Esophagus squamous epithelium (tissue), 5 donors: Measurements from ENCODE around the gene DPEP1. TPM values are rescaled to one million over a fixed set of nuclear protein-coding genes. Genes with fewer than 3 reads are reported as not detected.
A peak's percentile ranks its signal among the peaks of the same experiment; 100 is the strongest.

Experiments
- DNase-seq: peaks from one replicate; lab custom pipeline; 2025; lab: John Stamatoyannopoulos, UW
- H3K27ac ChIP-seq, 4 donors: fragments of 200-600 bp; sonication (generic); one replicate each; pipeline ENCODE4 v1.5.1; 2016 to 2019; ENCODE audit warnings: mild to moderate bottlenecking in 1 of 4
- H3K27me3 ChIP-seq, 4 donors: fragments of 200-600 bp; sonication (generic); 1 replicate in 3 of 4; 2 replicates in 1 of 4; pipeline versions ENCODE4 v1.5.1 to v1.6.0; 2017 to 2021; ENCODE audit warnings: antibody characterized with exemption in 1 of 4
- H3K36me3 ChIP-seq, 3 donors: fragments of 200-600 bp; sonication (generic); one replicate each; pipeline ENCODE4 v1.5.1; 2016 to 2019
- H3K4me1 ChIP-seq, 3 donors: fragments of 200-600 bp; sonication (generic); one replicate each; pipeline ENCODE4 v1.5.1; 2017 to 2019
- H3K4me3 ChIP-seq, 4 donors: fragments of 200-600 bp; sonication (generic); 1 replicate in 3 of 4; 2 replicates in 1 of 4; pipeline ENCODE4 v1.5.1; 2016 to 2019; ENCODE audit warnings: mild to moderate bottlenecking in 2 of 4, moderate library complexity in 1 of 4
- H3K9me3 ChIP-seq, 3 donors: fragments of 200-600 bp; sonication (generic); one replicate each; pipeline ENCODE4 v1.5.1; 2016 to 2019
- CTCF ChIP-seq, 6 experiments: fragments of 450-650 bp in 4 of 6; fragments of 200-600 bp in 2 of 6; sonication (generic) in 2 of 6; IDR thresholded peaks; one replicate each; pipeline ENCODE4 v1.5.1; 2016 to 2019; ENCODE audit warnings: antibody characterized with exemption in 6 of 6, mild to moderate bottlenecking in 4 of 6, moderate library complexity in 4 of 6
- POLR2A ChIP-seq, 4 donors: fragments of 450-650 bp; IDR thresholded peaks; one replicate each; pipeline ENCODE4 v1.6.1; 2017; ENCODE audit warnings: antibody characterized with exemption in 4 of 4, mild to moderate bottlenecking in 4 of 4, moderate library complexity in 3 of 4
- WGBS, 2 donors: methylation state at CpG; one replicate each; pipeline ENCODE4 v1.1.5; 2018; 5-methylcytosine and 5-hydroxymethylcytosine counted together
- intact Hi-C: fragments of 100-400 bp; cut with DNase I; formaldehyde crosslinking; loops from one replicate; pipeline ENCODE4 v1.15.0; 2022
- total RNA-seq, 4 donors: library from RNA; depleted of rRNA; stranded (reverse); fragments of >200 nt; gene quantifications; one replicate each; pipeline ENCODE4 v1.1.0, GENCODE V29; 2016
- donor health status: DM: yes; HTN: yes; CAD: no.

DPEP1 gene
- total RNA-seq, 4 donors from 2014 or later, result 0.76 to 4.1 TPM; not detected in 2

GRCh38 chr16:89610108-89610453, 3.4 kb upstream of the DPEP1 start:
- intact Hi-C loops, result no loop called here
- Histone ChIP-seq H3K27me3 (peaks cover 0 to 49% (median 0%) of the 10 kb centered on the region in 4 donors), H3K4me1 (no peaks in the 10 kb centered on the region), H3K36me3 (no peaks in the 10 kb centered on the region), H3K4me3 (no peak overlapping the region), H3K27ac (no peak overlapping the region), H3K9me3 (no peaks in the 10 kb centered on the region)
- no peak for DNase-seq
- TF ChIP-seq POLR2A (IDR thresholded peaks at IDR 0.05), result no peak
- no peak for TF ChIP-seq CTCF (IDR thresholded peaks at IDR 0.05)
- 71% methylated on average over 1 of the region's 1 CpG for WGBS, 2 donors

- H3K36me3 ChIP-seq, result no peaks in the 10 kb centered on the region
- 80% methylated on average over 15 to 20 of the region's 20 CpGs for WGBS, 2 donors
- DNase-seq, result no peak
Measured at GRCh38 chr16:89612415-89613166, 851 bp upstream of the DPEP1 start.

GRCh38 chr16:89613954-89614459, 565 bp downstream of the DPEP1 start:
- 82 to 92% methylated on average over 3 to 12 of the region's 22 CpGs for WGBS, 2 donors
- Histone ChIP-seq H3K4me1 (peaks cover 0 to 11% (median 0%) of the 10 kb centered on the region in 3 donors), H3K9me3 (no peaks in the 10 kb centered on the region), H3K36me3 (no peaks in the 10 kb centered on the region), H3K27ac (no peak overlapping the region), H3K4me3 (no peak overlapping the region), H3K27me3 (peaks cover 0 to 40% (median 0%) of the 10 kb centered on the region in 4 donors)
- TF ChIP-seq CTCF (IDR thresholded peaks at IDR 0.05), result no peak
- no peak for TF ChIP-seq POLR2A (IDR thresholded peaks at IDR 0.05)
- DNase-seq, result no peak
- intact Hi-C loops, result no loop called here

More at GRCh38 chr16:89612415-89613166, 851 bp upstream of the DPEP1 start:
- no peak overlapping the region for H3K4me3 ChIP-seq
- TF ChIP-seq POLR2A (IDR thresholded peaks at IDR 0.05), result no peak
- TF ChIP-seq CTCF (IDR thresholded peaks at IDR 0.05), result no peak
- no peaks in the 10 kb centered on the region for H3K9me3 ChIP-seq
- H3K27me3 ChIP-seq, result peaks cover 0 to 46% (median 0%) of the 10 kb centered on the region in 4 donors
- intact Hi-C loops, result no loop called here
- no peak overlapping the region for H3K27ac ChIP-seq
- H3K4me1 ChIP-seq, result peaks cover 0 to 11% (median 0%) of the 10 kb centered on the region in 3 donors

- Histone ChIP-seq H3K27ac (no peak overlapping the region), H3K9me3 (no peaks in the 10 kb centered on the region), H3K36me3 (no peaks in the 10 kb centered on the region), H3K4me3 (no peak overlapping the region), H3K4me1 (peaks cover 0 to 11% (median 0%) of the 10 kb centered on the region in 3 donors), H3K27me3 (peaks cover 0 to 45% (median 0%) of the 10 kb centered on the region in 4 donors)
- intact Hi-C loops, result no loop called here
- no peak for TF ChIP-seq CTCF (IDR thresholded peaks at IDR 0.05)
- TF ChIP-seq POLR2A (IDR thresholded peaks at IDR 0.05), result no peak
- DNase-seq, result no peak
- WGBS, 2 donors, result no CpG with 5 or more reads among the region's 13 CpGs
Measured at GRCh38 chr16:89615176-89615575, 1.7 kb downstream of the DPEP1 start.

GRCh38 chr16:89615596-89616090, 2.2 kb downstream of the DPEP1 start:
- TF ChIP-seq POLR2A (IDR thresholded peaks at IDR 0.05) (no peak), CTCF (IDR thresholded peaks at IDR 0.05) (peak; percentile 31 to 71 (median 47))
- Histone ChIP-seq H3K9me3 (no peaks in the 10 kb centered on the region), H3K4me1 (peaks cover 0 to 11% (median 0%) of the 10 kb centered on the region in 3 donors), H3K36me3 (no peaks in the 10 kb centered on the region), H3K27ac (no peak overlapping the region), H3K27me3 (peaks cover 0 to 49% (median 0%) of the 10 kb centered on the region in 4 donors), H3K4me3 (no peak overlapping the region)
- intact Hi-C loops, result no loop called here
- DNase-seq, result no peak
- 57 to 67% methylated on average over 2 to 8 of the region's 17 CpGs for WGBS, 2 donors
